Measurements from ENCODE around the gene ICAM3. TPM values are rescaled to one million over a fixed set of nuclear protein-coding genes. Genes with fewer than 3 reads are reported as not detected.

Gene ICAM3
- total RNA-seq, 2 experiments from 2014 or later: 87.5 to 89.4 TPM

- ChIA-PET POLR2A (no interaction called here), CTCF (interaction anchor here (1.0 kb wide), 1 partner anchor 95 kb away, joined by 5 read pairs; no protein-coding TSS in a partner anchor)
These were observed 14.5 kb upstream of the ICAM3 start for GRCh38 chr19:10353793-10354391.

GRCh38 chr19:10352764-10353671 lies 13.6 kb upstream of the ICAM3 start:
- POLR2A ChIA-PET: no interaction called here

DNA sequence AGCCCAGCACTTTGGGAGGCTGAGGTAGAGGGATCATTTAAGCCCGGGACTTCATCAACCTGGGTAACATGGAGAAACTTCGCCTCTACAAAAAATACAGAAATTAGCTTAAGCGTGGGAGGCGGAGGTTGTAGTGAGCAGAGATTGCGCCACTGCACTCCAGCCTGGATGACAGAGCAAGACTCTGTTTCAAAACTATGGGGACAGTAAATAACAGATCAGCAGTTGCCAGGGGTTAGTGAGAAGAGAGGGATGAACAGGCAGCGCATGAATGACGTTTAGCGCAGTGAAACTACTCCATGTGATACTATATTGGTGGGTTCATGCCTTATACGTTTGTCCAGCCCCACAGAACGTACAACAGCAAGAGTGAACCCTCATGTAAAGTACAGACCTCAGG lies 7.1 kb upstream of the ICAM3 start:
- CTCF ChIA-PET: no interaction called here
- POLR2A ChIA-PET: no interaction called here

More at GRCh38 chr19:10352764-10353671, 13.6 kb upstream of the ICAM3 start:
- CTCF ChIA-PET: no interaction called here

DNA sequence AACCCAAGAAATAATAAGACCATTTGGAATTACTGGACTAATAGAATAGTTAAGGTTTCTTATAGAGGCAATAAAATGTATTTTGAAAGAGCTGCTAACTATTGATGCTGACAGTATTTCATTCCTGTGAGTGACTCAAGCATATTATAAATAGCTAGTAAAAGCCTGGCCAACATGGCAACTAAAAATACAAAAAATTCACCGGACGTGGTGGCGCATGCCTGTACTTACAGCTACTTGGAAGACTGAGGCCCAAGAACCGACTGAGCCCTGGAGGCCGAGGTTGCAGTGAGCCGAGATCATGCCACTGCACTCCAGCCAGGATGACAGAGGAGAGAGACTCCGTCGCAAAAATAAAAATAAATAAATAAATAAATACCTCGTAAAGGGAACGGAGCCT lies 5.4 kb upstream of the ICAM3 start:
- POLR2A ChIA-PET: no interaction called here
- CTCF ChIA-PET: interaction anchor here (1.2 kb wide), 1 partner anchor 86 kb away, joined by 4 read pairs; no protein-coding TSS in a partner anchor

- POLR2A ChIA-PET: no interaction called here
These were observed 4.1 kb upstream of the ICAM3 start for GRCh38 chr19:10343495-10343894.

DNA sequence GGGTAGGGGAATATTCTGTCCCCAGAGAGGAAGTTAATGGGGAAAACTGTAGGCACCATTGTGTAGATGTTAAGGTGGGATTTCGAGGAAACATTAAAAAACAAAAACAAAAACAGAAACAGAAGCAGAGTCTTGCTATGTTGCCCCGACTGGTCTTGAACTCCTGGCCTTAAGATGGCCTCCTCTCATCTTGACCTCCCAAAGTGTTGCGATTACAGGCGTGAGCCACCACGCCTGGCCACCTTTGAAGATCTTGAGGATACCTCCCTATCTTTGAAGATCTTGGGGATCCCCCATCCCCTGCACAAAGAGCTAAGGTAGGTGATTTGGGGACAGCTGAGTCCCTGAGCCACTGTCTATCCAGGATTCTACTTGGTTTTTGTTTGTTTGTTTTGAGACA lies 553 bp upstream of the ICAM3 start:
- CTCF ChIA-PET: interaction anchor here (1.2 to 1.4 kb wide), 2 partner anchors 9 to 67 kb away, joined by 3 to 5 read pairs; no protein-coding TSS in a partner anchor

More at GRCh38 chr19:10343495-10343894, 4.1 kb upstream of the ICAM3 start:
- CTCF ChIA-PET: interaction anchor here (0.5 kb wide), 1 partner anchor 27 kb away, joined by 4 read pairs; no protein-coding TSS in a partner anchor

GRCh38 chr19:10338940-10339339 lies 484 bp downstream of the ICAM3 start:
- POLR2A ChIA-PET: no interaction called here
- CTCF ChIA-PET: interaction anchor here (0.6 kb wide), 1 partner anchor 35 kb away, joined by 4 read pairs; no protein-coding TSS in a partner anchor

More for the DNA sequence above, 553 bp upstream of the ICAM3 start:
- POLR2A ChIA-PET: interaction anchor here (0.6 kb wide), 1 partner anchor 57 kb away, joined by 3 read pairs; no protein-coding TSS in a partner anchor

- POLR2A ChIA-PET: interaction anchor here (0.6 kb wide), 1 partner anchor 254 kb away, joined by 6 read pairs; no protein-coding TSS in a partner anchor
These were observed 2.7 kb downstream of the ICAM3 start for GRCh38 chr19:10336725-10337124.

DNA sequence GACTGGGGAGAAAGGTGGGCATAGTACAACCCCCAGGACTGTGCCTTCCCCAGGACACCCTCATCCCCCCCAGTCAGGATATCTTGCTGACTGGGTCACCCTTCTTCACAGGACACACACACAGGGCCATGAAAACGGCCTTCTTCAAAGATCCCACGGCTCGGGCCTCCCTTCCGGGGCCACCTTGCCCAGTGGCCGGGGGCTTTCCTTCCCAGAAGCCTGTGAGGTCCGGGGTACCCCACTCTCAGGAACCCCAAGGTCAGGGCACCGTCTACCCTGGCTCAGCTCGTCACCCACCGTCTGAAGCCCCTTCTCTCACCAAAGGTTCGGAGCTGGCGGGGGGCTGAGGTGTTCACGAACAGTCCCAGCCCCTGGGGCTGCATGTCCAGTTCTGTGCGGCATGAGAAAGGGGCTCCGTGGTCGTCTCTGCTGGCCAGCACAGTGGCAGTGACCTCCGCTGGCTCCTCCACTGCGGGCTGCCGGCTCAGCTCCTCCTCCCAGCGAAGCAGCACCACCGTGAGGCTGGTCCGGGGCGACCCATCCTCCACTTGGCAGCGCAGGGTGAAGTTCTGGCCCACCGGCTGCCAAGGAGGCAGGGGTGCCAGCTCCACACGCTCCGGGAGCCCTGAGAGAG lies 4.0 kb downstream of the ICAM3 start:
- CTCF ChIA-PET: interaction anchor here (1.6 kb wide), 1 partner anchor 64 kb away, joined by 4 read pairs; the partner anchor contains the start of gene ICAM1
- POLR2A ChIA-PET: no interaction called here

More at GRCh38 chr19:10336725-10337124, 2.7 kb downstream of the ICAM3 start:
- CTCF ChIA-PET: interaction anchor here (0.6 to 1.6 kb wide), 3 partner anchors 66 to 167 kb away, joined by 3 to 4 read pairs (median 3); partner anchors contain the start of gene ICAM1

DNA sequence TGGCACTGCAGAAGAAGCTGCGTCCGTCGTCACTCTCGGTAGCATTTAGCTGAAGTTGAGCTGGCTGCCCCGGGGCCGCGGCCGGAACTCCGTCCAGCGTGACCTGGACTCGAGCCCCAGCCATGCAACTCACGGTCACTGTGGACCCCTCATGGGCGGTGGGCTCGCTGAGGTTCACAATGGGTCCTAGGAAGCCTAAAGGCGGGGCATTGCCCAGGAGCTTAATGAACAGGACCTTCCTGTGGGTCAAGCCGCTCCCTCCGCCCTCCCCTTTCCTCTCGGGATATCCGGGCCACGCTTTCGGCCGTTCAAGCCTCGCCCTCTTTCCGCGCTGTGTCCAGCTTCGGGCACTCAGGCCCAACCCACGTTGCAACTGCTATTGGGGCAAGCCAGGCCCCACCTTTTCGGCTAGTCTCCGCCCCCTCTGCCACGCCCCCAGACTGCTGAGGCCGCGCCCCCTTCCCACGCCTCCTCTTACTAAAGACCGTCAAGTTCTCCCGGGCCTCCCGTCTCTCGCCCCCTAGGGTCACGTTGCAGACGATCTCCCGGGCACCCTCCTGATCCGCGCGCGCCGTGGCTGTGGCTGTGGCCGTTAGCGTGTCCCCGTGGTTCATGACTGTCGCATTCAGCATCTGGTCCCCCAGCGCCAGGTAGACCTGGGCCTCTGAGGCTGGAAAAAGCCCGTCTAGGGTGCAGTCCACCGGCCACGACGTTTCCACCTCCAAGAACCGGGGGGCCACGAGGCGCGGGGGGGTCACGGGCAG lies 4.7 kb downstream of the ICAM3 start:
- ChIA-PET POLR2A (interaction anchor here (0.6 to 2.2 kb wide), 4 partner anchors 45 to 200 kb away, joined by 3 to 17 read pairs (median 6); partner anchors contain the start of genes ICAM1 and TYK2), CTCF (interaction anchor here (1.4 to 1.8 kb wide), 3 partner anchors 56 to 76 kb away, joined by 4 to 10 read pairs (median 5); no protein-coding TSS in a partner anchor)

DNA sequence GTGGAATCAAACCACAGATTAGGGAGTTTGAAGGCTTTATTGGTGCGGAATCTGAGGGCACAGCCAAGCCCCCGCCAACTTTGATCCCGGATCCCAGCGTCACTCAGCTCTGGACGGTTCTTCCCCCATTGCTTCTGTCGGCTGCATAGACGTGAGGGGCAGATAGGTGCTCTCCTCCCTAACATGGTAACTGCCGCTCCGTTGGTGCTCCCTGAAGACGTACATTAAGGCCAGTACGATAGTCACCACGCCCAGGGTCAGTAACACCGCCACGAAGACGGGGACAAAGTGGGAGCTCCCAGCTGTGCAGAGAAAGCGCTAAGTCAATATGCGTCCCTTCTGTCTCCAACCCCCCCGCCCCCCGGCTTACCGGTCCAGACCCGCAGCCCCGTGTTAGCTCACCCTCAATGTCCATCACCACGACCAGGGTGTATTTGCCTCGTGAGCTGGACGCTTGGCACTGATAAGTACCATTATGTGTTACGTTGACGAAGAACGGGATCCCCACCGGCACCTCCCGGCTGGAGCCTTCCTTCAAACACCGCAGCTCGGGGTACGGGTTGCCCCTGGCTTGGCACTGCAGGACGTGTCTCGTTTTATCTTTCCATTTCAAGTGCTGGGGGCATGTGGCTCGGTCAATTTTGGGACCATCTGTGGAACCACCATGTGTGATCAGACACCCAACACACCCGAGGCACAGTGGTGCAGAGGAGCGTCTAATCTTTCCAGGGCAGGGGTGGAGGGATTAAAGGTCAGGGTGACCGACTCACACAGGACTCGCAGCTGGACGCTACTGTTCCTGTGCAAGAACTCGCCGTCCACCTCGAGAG lies 5.5 kb downstream of the ICAM3 start:
- ChIA-PET CTCF (interaction anchor here (0.6 to 1.8 kb wide), 7 partner anchors 55 to 243 kb away, joined by 3 to 10 read pairs (median 3); no protein-coding TSS in a partner anchor), POLR2A (interaction anchor here (0.6 to 2.2 kb wide), 7 partner anchors 13 to 199 kb away, joined by 3 to 17 read pairs (median 4); partner anchors contain the start of genes ICAM1, ICAM5 and TYK2)

GRCh38 chr19:10332965-10333757 lies 6.3 kb downstream of the ICAM3 start, which contains the start of gene RAVER1:
Gene RAVER1 (minus strand): TSS chr19:10333529. CDS start chr19:10333507, 22 bp downstream.
- CTCF ChIA-PET: interaction anchor here (0.6 to 1.8 kb wide), 7 partner anchors 56 to 242 kb away, joined by 3 to 10 read pairs (median 3); no protein-coding TSS in a partner anchor
- POLR2A ChIA-PET: interaction anchor here (0.6 to 2.2 kb wide), 7 partner anchors 13 to 62 kb away, joined by 3 to 17 read pairs (median 7); partner anchors contain the start of genes ICAM1, ICAM5 and TYK2

- ChIA-PET CTCF (interaction anchor here (1.4 to 2.1 kb wide), 4 partner anchors 8 to 140 kb away, joined by 3 to 10 read pairs (median 4); no protein-coding TSS in a partner anchor), POLR2A (interaction anchor here (0.6 to 2.2 kb wide), 3 partner anchors 12 to 61 kb away, joined by 3 to 17 read pairs (median 7); partner anchors contain the start of gene ICAM1)
These were observed 7.1 kb downstream of the ICAM3 start for GRCh38 chr19:10332158-10332964.

- ChIA-PET POLR2A (no interaction called here), CTCF (interaction anchor here (1.3 to 1.6 kb wide), 4 partner anchors 41 to 70 kb away, joined by 3 to 6 read pairs (median 4); no protein-coding TSS in a partner anchor)
These were observed 9.9 kb downstream of the ICAM3 start for GRCh38 chr19:10329555-10329954.

Measured in activated CD8-positive, alpha-beta memory T cell treated with anti-CD3 and anti-CD28 coated beads for 36 hours (primary cell).